Measurements from ENCODE around the gene CASZ1. TPM values are rescaled to one million over a fixed set of nuclear protein-coding genes. Genes with fewer than 3 reads are reported as not detected.

CASZ1 gene
- polyA plus RNA-seq, 6 donors from 2014 or later: 2.6 to 5.6 (median 3.8) TPM

GRCh38 chr1:10667861-10668761, 128.3 kb downstream of the CASZ1 start:
- H3K36me3 Mint-ChIP-seq: no peaks in the 10 kb centered on the region
- H3K27ac Mint-ChIP-seq: peak overlapping the region in 1 of 6 donors; percentile 76
- H3K27me3 Mint-ChIP-seq: no peaks in the 10 kb centered on the region
- no peak for ATAC-seq (ENCODE audit: low read depth in 2 of 2)
- DNase-seq: no peak
- H3K4me1 Mint-ChIP-seq: peaks cover 16 to 23% (median 18%) of the 10 kb centered on the region in 3 donors
- H3K9me3 Mint-ChIP-seq: no peaks in the 10 kb centered on the region
- H3K4me3 Mint-ChIP-seq: no peak overlapping the region

- no peaks in the 10 kb centered on the region for H3K36me3 Mint-ChIP-seq
- no peaks in the 10 kb centered on the region for H3K27me3 Mint-ChIP-seq
- ATAC-seq (ENCODE audit: low read depth in 2 of 2): no peak
- DNase-seq: no peak
- H3K4me1 Mint-ChIP-seq: peaks cover 8 to 11% (median 11%) of the 10 kb centered on the region in 3 donors
- H3K4me3 Mint-ChIP-seq: no peak overlapping the region
- H3K9me3 Mint-ChIP-seq: no peaks in the 10 kb centered on the region
- peak overlapping the region in 2 of 6 donors; percentile 24 to 76 for H3K27ac Mint-ChIP-seq
Measured at GRCh38 chr1:10665930-10666850, 130.3 kb downstream of the CASZ1 start.

DNA sequence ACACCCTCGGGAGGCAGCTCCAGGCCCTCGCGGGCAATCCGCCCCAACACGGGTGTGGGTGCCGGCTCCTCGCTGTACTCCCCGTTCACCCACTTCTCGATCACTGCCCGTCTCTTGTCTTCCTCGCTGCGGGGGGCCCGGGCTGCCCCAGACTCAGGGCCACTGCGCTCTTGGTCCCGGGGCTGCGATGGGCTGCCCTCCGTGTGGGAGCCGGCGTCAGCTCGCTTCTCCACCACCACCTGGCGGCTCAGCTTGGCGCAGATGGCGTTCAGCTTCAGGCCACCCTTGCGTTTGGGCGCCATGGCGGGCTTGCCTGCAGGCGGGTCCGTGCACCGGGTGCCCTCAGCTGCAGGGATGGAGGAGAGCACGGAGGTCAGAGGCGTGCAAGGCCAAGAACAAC, 131.2 kb downstream of the CASZ1 start:
- no peak overlapping the region for H3K27ac Mint-ChIP-seq
- DNase-seq: no peak

GRCh38 chr1:10664251-10664650, 132.2 kb downstream of the CASZ1 start:
- ATAC-seq (ENCODE audit: low read depth in 2 of 2) (no peak), DNase-seq (no peak)
- Mint-ChIP-seq H3K27ac (peak overlapping the region in 1 of 6 donors; percentile 42), H3K36me3 (no peaks in the 10 kb centered on the region), H3K4me3 (no peak overlapping the region), H3K27me3 (no peaks in the 10 kb centered on the region), H3K4me1 (no peaks in the 10 kb centered on the region), H3K9me3 (no peaks in the 10 kb centered on the region)

More for the DNA sequence above, 131.2 kb downstream of the CASZ1 start:
- Mint-ChIP-seq H3K27me3 (no peaks in the 10 kb centered on the region), H3K4me1 (peaks cover 1 to 2% (median 2%) of the 10 kb centered on the region in 3 donors), H3K4me3 (no peak overlapping the region), H3K9me3 (no peaks in the 10 kb centered on the region), H3K36me3 (no peaks in the 10 kb centered on the region)
- no peak for ATAC-seq (ENCODE audit: low read depth in 2 of 2)

GRCh38 chr1:10663678-10664035, 132.8 kb downstream of the CASZ1 start:
- H3K27ac Mint-ChIP-seq: no peak overlapping the region
- H3K36me3 Mint-ChIP-seq: no peaks in the 10 kb centered on the region
- no peaks in the 10 kb centered on the region for H3K27me3 Mint-ChIP-seq
- DNase-seq: no peak
- ATAC-seq (ENCODE audit: low read depth in 2 of 2): no peak
- H3K4me1 Mint-ChIP-seq: no peaks in the 10 kb centered on the region
- no peak overlapping the region for H3K4me3 Mint-ChIP-seq
- no peaks in the 10 kb centered on the region for H3K9me3 Mint-ChIP-seq

GRCh38 chr1:10662824-10663677, 133.4 kb downstream of the CASZ1 start:
- H3K27me3 Mint-ChIP-seq: no peaks in the 10 kb centered on the region
- no peak overlapping the region for H3K27ac Mint-ChIP-seq
- H3K4me1 Mint-ChIP-seq: no peaks in the 10 kb centered on the region
- ATAC-seq (ENCODE audit: low read depth in 2 of 2) (no peak), DNase-seq (no peak)
- H3K36me3 Mint-ChIP-seq: no peaks in the 10 kb centered on the region
- no peaks in the 10 kb centered on the region for H3K9me3 Mint-ChIP-seq
- no peak overlapping the region for H3K4me3 Mint-ChIP-seq

DNA sequence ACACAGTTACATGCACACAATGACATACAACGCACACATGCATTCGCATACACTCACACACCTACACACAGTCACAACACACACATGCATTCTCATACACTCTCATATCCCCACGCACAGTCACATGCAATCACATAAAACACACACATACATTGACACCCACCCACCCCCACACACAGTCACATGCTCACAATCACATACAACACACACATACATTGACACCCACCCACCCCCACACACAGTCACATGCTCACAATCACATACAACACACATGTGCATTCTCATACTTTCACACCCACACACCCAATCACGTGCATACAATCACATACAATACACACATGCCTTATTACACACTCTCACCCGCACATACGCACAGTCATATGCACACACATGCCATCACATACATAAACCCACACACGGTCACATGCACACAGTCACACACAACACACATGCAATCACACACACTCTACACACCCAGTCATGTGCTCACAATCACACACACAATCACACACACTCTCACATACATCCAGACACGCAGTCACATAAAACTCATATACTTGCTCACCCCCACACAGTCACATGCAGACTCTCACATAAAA, 134.3 kb downstream of the CASZ1 start:
- Mint-ChIP-seq H3K27ac (no peak overlapping the region), H3K36me3 (no peaks in the 10 kb centered on the region), H3K4me1 (no peaks in the 10 kb centered on the region), H3K27me3 (no peaks in the 10 kb centered on the region), H3K4me3 (no peak overlapping the region), H3K9me3 (no peaks in the 10 kb centered on the region)
- DNase-seq: no peak
- no peak for ATAC-seq (ENCODE audit: low read depth in 2 of 2)

GRCh38 chr1:10661453-10661852, 135.0 kb downstream of the CASZ1 start:
- Mint-ChIP-seq H3K27ac (no peak overlapping the region), H3K27me3 (no peaks in the 10 kb centered on the region), H3K36me3 (no peaks in the 10 kb centered on the region), H3K4me1 (no peaks in the 10 kb centered on the region), H3K4me3 (no peak overlapping the region), H3K9me3 (no peaks in the 10 kb centered on the region)
- no peak for ATAC-seq (ENCODE audit: low read depth in 2 of 2)
- DNase-seq: no peak

DNA sequence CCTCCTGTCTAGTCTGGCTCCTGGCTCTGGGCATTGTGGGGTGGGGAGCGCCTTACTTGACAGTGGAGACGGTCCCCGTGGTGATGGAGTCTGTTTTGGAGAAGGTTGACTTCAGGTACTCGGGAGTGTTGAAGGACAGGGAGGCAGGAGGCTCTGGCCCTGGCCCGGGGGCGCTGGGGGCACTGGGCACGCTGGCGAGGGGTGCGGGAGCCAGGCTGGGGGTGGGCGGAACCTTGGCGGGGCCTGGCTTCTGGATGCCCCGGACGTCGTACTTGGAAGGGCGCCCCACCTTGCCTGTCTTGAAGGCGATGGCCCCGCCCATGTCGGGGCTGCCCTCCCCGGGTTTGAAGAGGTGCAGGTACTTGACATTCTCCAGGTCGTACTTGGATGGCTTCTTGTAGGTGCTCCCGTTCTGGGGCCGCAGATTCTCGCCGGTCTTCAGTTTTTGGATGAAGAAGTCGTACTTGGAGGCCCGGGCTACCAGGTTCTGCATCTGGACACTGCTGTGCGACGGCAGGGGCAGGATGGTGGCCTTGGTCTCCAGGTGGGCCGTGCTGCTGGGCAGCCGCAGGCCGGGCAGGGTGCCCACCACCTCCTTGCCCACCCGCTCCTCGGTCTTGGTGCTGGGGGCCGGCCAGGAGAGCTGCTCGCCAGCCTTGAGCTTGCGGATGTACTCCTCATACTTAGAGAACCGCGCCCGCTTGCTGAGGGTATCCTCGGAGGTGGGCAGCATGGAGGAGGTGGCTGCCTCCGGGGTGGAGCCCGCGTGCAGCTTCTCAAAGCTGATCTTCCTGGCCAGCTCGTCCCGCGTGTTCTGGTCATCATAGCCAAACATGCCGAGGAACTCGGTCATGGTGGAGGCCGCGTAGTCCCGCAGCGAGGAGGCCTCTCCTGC, 136.6 kb downstream of the CASZ1 start:
- Mint-ChIP-seq H3K36me3 (no peaks in the 10 kb centered on the region), H3K27me3 (no peaks in the 10 kb centered on the region), H3K4me3 (no peak overlapping the region), H3K27ac (peak overlapping the region in 1 of 6 donors; percentile 65), H3K9me3 (no peaks in the 10 kb centered on the region), H3K4me1 (no peaks in the 10 kb centered on the region)
- DNase-seq: no peak
- ATAC-seq (ENCODE audit: low read depth in 2 of 2): no peak

GRCh38 chr1:10659218-10659617, 137.2 kb downstream of the CASZ1 start:
- Mint-ChIP-seq H3K9me3 (no peaks in the 10 kb centered on the region), H3K27me3 (no peaks in the 10 kb centered on the region), H3K4me1 (no peaks in the 10 kb centered on the region), H3K4me3 (peak overlapping the region in 1 of 8 donors; percentile 27), H3K36me3 (no peaks in the 10 kb centered on the region), H3K27ac (peak overlapping the region in 2 of 6 donors; percentile 37 to 65)
- no peak for DNase-seq
- ATAC-seq (ENCODE audit: low read depth in 2 of 2): no peak

GRCh38 chr1:10658396-10659066, 137.9 kb downstream of the CASZ1 start:
- no peaks in the 10 kb centered on the region for H3K36me3 Mint-ChIP-seq
- H3K4me3 Mint-ChIP-seq: no peak overlapping the region
- H3K27me3 Mint-ChIP-seq: no peaks in the 10 kb centered on the region
- DNase-seq: no peak
- H3K9me3 Mint-ChIP-seq: no peaks in the 10 kb centered on the region
- no peaks in the 10 kb centered on the region for H3K4me1 Mint-ChIP-seq
- H3K27ac Mint-ChIP-seq: no peak overlapping the region
- no peak for ATAC-seq (ENCODE audit: low read depth in 2 of 2)
